Measurements from ENCODE around the gene FAM114A2. TPM values are rescaled to one million over a fixed set of nuclear protein-coding genes. Genes with fewer than 3 reads are reported as not detected.

FAM114A2 gene
- total RNA-seq, 3 donors from 2014 or later = 21.6 to 32.1 (median 22.0) TPM

GRCh38 chr5:153953411-153953810 lies 85.3 kb downstream of the FAM114A2 start:
- no peak for TF ChIP-seq POLR2A (IDR thresholded peaks at IDR 0.05)
- no peak for TF ChIP-seq CTCF (IDR thresholded peaks at IDR 0.05)
- TF ChIP-seq POLR2AphosphoS5 (IDR thresholded peaks at IDR 0.05) = no peak
- H3K36me3 ChIP-seq = no peaks in the 10 kb centered on the region
- DNase-seq (ENCODE audit: low spot score in 2 of 2) = no peak
- peak overlapping the region in 1 of 2 donors; percentile 66 for H3K27ac ChIP-seq
- no peak overlapping the region for H3K4me3 ChIP-seq
- no peaks in the 10 kb centered on the region for H3K4me1 ChIP-seq
- H3K9me3 ChIP-seq = no peaks in the 10 kb centered on the region
- intact Hi-C loops (cut with DNase I; ENCODE audit: low total_unique reads) = no loop called here
- H3K27me3 ChIP-seq = no peaks in the 10 kb centered on the region

- Histone ChIP-seq H3K36me3 (no peaks in the 10 kb centered on the region), H3K4me1 (no peaks in the 10 kb centered on the region), H3K27me3 (no peaks in the 10 kb centered on the region), H3K9me3 (no peaks in the 10 kb centered on the region), H3K4me3 (no peak overlapping the region), H3K27ac (peak overlapping the region in 1 of 2 donors; percentile 66)
- TF ChIP-seq POLR2AphosphoS5 (IDR thresholded peaks at IDR 0.05) (no peak), POLR2A (IDR thresholded peaks at IDR 0.05) (no peak), CTCF (IDR thresholded peaks at IDR 0.05) (no peak)
- no peak for DNase-seq (ENCODE audit: low spot score in 2 of 2)
- intact Hi-C loops (cut with DNase I; ENCODE audit: low total_unique reads) = no loop called here
Observed at GRCh38 chr5:153952893-153953292, 85.8 kb downstream of the FAM114A2 start.

GRCh38 chr5:153952057-153952456 lies 86.7 kb downstream of the FAM114A2 start:
- H3K36me3 ChIP-seq = no peaks in the 10 kb centered on the region
- no peaks in the 10 kb centered on the region for H3K4me1 ChIP-seq
- H3K9me3 ChIP-seq = no peaks in the 10 kb centered on the region
- no peak for TF ChIP-seq POLR2A (IDR thresholded peaks at IDR 0.05)
- no peak for TF ChIP-seq CTCF (IDR thresholded peaks at IDR 0.05)
- no peak for TF ChIP-seq POLR2AphosphoS5 (IDR thresholded peaks at IDR 0.05)
- no peak overlapping the region for H3K4me3 ChIP-seq
- peak overlapping the region in 1 of 2 donors; percentile 43 for H3K27ac ChIP-seq
- no peaks in the 10 kb centered on the region for H3K27me3 ChIP-seq
- intact Hi-C loops (cut with DNase I; ENCODE audit: low total_unique reads) = no loop called here
- no peak for DNase-seq (ENCODE audit: low spot score in 2 of 2)

- intact Hi-C loops (cut with DNase I; ENCODE audit: low total_unique reads) = no loop called here
- Histone ChIP-seq H3K27me3 (no peaks in the 10 kb centered on the region), H3K27ac (no peak overlapping the region), H3K4me3 (no peak overlapping the region), H3K4me1 (no peaks in the 10 kb centered on the region), H3K9me3 (peaks cover 21 to 48% of the 10 kb centered on the region in 2 donors), H3K36me3 (no peaks in the 10 kb centered on the region)
- no peak for DNase-seq (ENCODE audit: low spot score in 2 of 2)
- TF ChIP-seq CTCF (IDR thresholded peaks at IDR 0.05) (no peak), POLR2A (IDR thresholded peaks at IDR 0.05) (no peak), POLR2AphosphoS5 (IDR thresholded peaks at IDR 0.05) (no peak)
Observed at GRCh38 chr5:153941265-153941664, 97.4 kb downstream of the FAM114A2 start.

Other genes starting within 250 kb of the FAM114A2 start
- 10 to 100 TPM; 39.3 to 47.9 (median 43.0) TPM for gene MFAP3, start 57 bp upstream of the FAM114A2 start, total RNA-seq
- gene GALNT10, start 151.8 kb upstream of the FAM114A2 start, total RNA-seq = 10 to 100 TPM; 32.8 to 67.2 (median 34.1) TPM